H9 (cell line): ENCODE measurements around the gene NOBOX. TPM values are rescaled to one million over a fixed set of nuclear protein-coding genes. Genes with fewer than 3 reads are reported as not detected.
"Not testable (repeated sequence)": the region's sequence is repeated elsewhere in the genome, so short reads cannot be mapped to it uniquely, and the experiment has no call there.

Source experiments
- DNase-seq: peaks from one replicate; pipeline ENCODE4 v3.0.0-alpha.2; 2017
- H2AFZ ChIP-seq: one replicate; pipeline ENCODE4 v1.6.1; 2013; ENCODE audit warnings: mild to moderate bottlenecking, low read length, control low read depth, moderate library complexity
- H2AK5ac ChIP-seq: 2 replicates; pipeline ENCODE4 v1.6.1; 2013; ENCODE audit warnings: low read length, control low read depth, mixed read lengths; ENCODE audit not compliant: insufficient read length
- H2BK120ac ChIP-seq: one replicate; pipeline ENCODE4 v1.6.1; 2013; ENCODE audit warnings: low read depth, mild to moderate bottlenecking, low read length, control low read depth, inconsistent platforms; ENCODE audit not compliant: poor library complexity, severe bottlenecking
- H2BK12ac ChIP-seq: 2 replicates; pipeline ENCODE4 v1.6.1; 2013; ENCODE audit warnings: low read length, control low read depth, mixed read lengths, low read depth; ENCODE audit not compliant: insufficient read length
- H2BK15ac ChIP-seq: 2 replicates; pipeline ENCODE4 v1.6.1; 2013; ENCODE audit warnings: low read depth, low read length, control low read depth
- H2BK20ac ChIP-seq: one replicate; pipeline ENCODE4 v1.6.1; 2013; ENCODE audit warnings: low read depth, mild to moderate bottlenecking, low read length, control low read depth, inconsistent platforms; ENCODE audit not compliant: poor library complexity, severe bottlenecking
- H2BK5ac ChIP-seq: 2 replicates; pipeline ENCODE4 v1.6.1; 2013; ENCODE audit warnings: low read length, control low read depth, mixed read lengths; ENCODE audit not compliant: insufficient read length
- H3K14ac ChIP-seq: 2 replicates; pipeline ENCODE4 v1.6.1; 2013; ENCODE audit warnings: low read length, control low read depth; ENCODE audit not compliant: insufficient read depth
- H3K18ac ChIP-seq: 2 replicates; pipeline ENCODE4 v1.6.1; 2013; ENCODE audit warnings: low read depth, mild to moderate bottlenecking, mixed read lengths, low read length, control low read depth; ENCODE audit not compliant: insufficient read length
- H3K23ac ChIP-seq: 2 replicates; pipeline ENCODE4 v1.6.1; 2013; ENCODE audit warnings: low read length, control low read depth, mixed read lengths, low read depth; ENCODE audit not compliant: insufficient read length
- H3K23me2 ChIP-seq: 2 replicates; pipeline ENCODE4 v1.6.1; 2013; ENCODE audit warnings: low read depth, mild to moderate bottlenecking, mixed read lengths, low read length, control low read depth; ENCODE audit not compliant: insufficient read length, poor library complexity, severe bottlenecking
- H3K27ac ChIP-seq: 2 replicates; pipeline ENCODE4 v1.5.1; 2013; ENCODE audit warnings: low read length, control low read depth, mixed read lengths, low read depth; ENCODE audit not compliant: insufficient read length
- H3K27me3 ChIP-seq: 2 replicates; pipeline ENCODE4 v1.6.1; 2013; ENCODE audit warnings: low read length, control low read depth, inconsistent platforms; ENCODE audit not compliant: insufficient read depth
- H3K4ac ChIP-seq: 2 replicates; pipeline ENCODE4 v1.6.1; 2013; ENCODE audit warnings: low read depth, mild to moderate bottlenecking, control low read depth, inconsistent platforms, low read length, moderate library complexity
- H3K4me1 ChIP-seq: 2 replicates; pipeline ENCODE4 v1.6.1; 2013; ENCODE audit warnings: low read length, control low read depth, inconsistent platforms; ENCODE audit not compliant: insufficient read depth
- H3K4me2 ChIP-seq: 2 replicates; pipeline ENCODE4 v1.6.1; 2013; ENCODE audit warnings: low read length, control low read depth, mixed read lengths; ENCODE audit not compliant: insufficient read length, insufficient read depth
- H3K56ac ChIP-seq: 2 replicates; pipeline ENCODE4 v1.6.1; 2013; ENCODE audit warnings: low read depth, mild to moderate bottlenecking, mixed read lengths, low read length, control low read depth; ENCODE audit not compliant: insufficient read length
- H3K79me1 ChIP-seq: 2 replicates; pipeline ENCODE4 v1.6.1; 2013; ENCODE audit warnings: low read depth, mild to moderate bottlenecking, moderate library complexity, low read length, control low read depth, inconsistent platforms; ENCODE audit not compliant: insufficient read depth, poor library complexity, severe bottlenecking
- H3K79me2 ChIP-seq: 2 replicates; pipeline ENCODE4 v1.6.1; 2013; ENCODE audit warnings: low read length, control low read depth, inconsistent platforms; ENCODE audit not compliant: insufficient read depth
- H3K9ac ChIP-seq: 2 replicates; pipeline ENCODE4 v1.6.1; 2013; ENCODE audit warnings: low read length, control low read depth, mixed read lengths; ENCODE audit not compliant: insufficient read length; ENCODE audit errors: extremely low read depth
- H3K9me3 ChIP-seq: one replicate; pipeline ENCODE4 v1.6.1; 2013; ENCODE audit warnings: low read depth, low read length, inconsistent platforms; ENCODE audit not compliant: control insufficient read depth
- H3T11ph ChIP-seq: one replicate; pipeline ENCODE4 v1.6.1; 2013; ENCODE audit warnings: mild to moderate bottlenecking, low read length, control low read depth, inconsistent platforms
- H4K20me1 ChIP-seq: one replicate; pipeline ENCODE4 v1.6.1; 2013; ENCODE audit not compliant: control insufficient read depth, insufficient read length, insufficient read depth
- H4K5ac ChIP-seq: 2 replicates; pipeline ENCODE4 v1.6.1; 2013; ENCODE audit warnings: low read depth, mild to moderate bottlenecking, mixed read lengths, low read length, control low read depth; ENCODE audit not compliant: insufficient read length
- H4K8ac ChIP-seq: replicated peaks from 2 replicates; pipeline ENCODE4 v1.6.1; 2013; ENCODE audit warnings: low read length, control low read depth, mixed read lengths, low read depth; ENCODE audit not compliant: insufficient read length
- H4K91ac ChIP-seq: 2 replicates; pipeline ENCODE4 v1.6.1; 2013; ENCODE audit warnings: low read depth, mild to moderate bottlenecking, moderate library complexity, mixed read lengths, low read length, control low read depth; ENCODE audit not compliant: insufficient read length
- H3K27ac Mint-ChIP-seq, 3 experiments: 2 replicates in 2 of 3; 3 replicates in 1 of 3; pipeline ENCODE4 v1.8.0; 2020 to 2021; ENCODE audit warnings: mixed read lengths in 3 of 3, mild to moderate bottlenecking in 1 of 3, moderate library complexity in 1 of 3
- H3K27me3 Mint-ChIP-seq: 2 replicates; pipeline ENCODE4 v1.8.0; 2021; ENCODE audit warnings: low read depth, mild to moderate bottlenecking, moderate library complexity, mixed read lengths
- H3K36me3 Mint-ChIP-seq, 3 experiments: 2 replicates in 2 of 3; 3 replicates in 1 of 3; pipeline ENCODE4 v1.8.0; 2020 to 2021; ENCODE audit warnings: low read depth in 3 of 3, mixed read lengths in 3 of 3; ENCODE audit not compliant: insufficient read depth in 1 of 3
- H3K4me1 Mint-ChIP-seq, 2 experiments: 2 replicates each; pipeline ENCODE4 v1.8.0; 2020; ENCODE audit warnings: mixed read lengths in 2 of 2
- H3K4me3 Mint-ChIP-seq, 2 experiments: 2 replicates in 1 of 2; 3 replicates in 1 of 2; pipeline ENCODE4 v1.8.0; 2020 to 2021; ENCODE audit warnings: mild to moderate bottlenecking in 2 of 2, mixed read lengths in 2 of 2, moderate library complexity in 1 of 2
- H3K9me3 Mint-ChIP-seq, 2 experiments: 2 replicates in 1 of 2; 3 replicates in 1 of 2; pipeline ENCODE4 v1.8.0; 2020; ENCODE audit warnings: mild to moderate bottlenecking in 2 of 2, mixed read lengths in 2 of 2, moderate library complexity in 1 of 2
- WGBS: extraction: QIAGEN DNeasy Blood & Tissue Kit; methylation state at CpG from one replicate; pipeline ENCODE4 v1.1.7; 2013; ENCODE audit warnings: missing lambda C conversion rate, low lambda C conversion rate, mixed read lengths; ENCODE audit not compliant: insufficient read length; ENCODE audit errors: extremely low coverage; 5-methylcytosine and 5-hydroxymethylcytosine counted together
- total RNA-seq: library from RNA; stranded (reverse); gene quantifications from 2 replicates; pipeline ENCODE4 v1.2.1, GENCODE V29; 2021

Gene NOBOX
- total RNA-seq, 1 experiment from 2014 or later: not detected

- not testable (repeated sequence) for H3K4ac ChIP-seq
Observed at GRCh38 chr7:144362061-144362460, 41.4 kb downstream of the NOBOX start.

DNA sequence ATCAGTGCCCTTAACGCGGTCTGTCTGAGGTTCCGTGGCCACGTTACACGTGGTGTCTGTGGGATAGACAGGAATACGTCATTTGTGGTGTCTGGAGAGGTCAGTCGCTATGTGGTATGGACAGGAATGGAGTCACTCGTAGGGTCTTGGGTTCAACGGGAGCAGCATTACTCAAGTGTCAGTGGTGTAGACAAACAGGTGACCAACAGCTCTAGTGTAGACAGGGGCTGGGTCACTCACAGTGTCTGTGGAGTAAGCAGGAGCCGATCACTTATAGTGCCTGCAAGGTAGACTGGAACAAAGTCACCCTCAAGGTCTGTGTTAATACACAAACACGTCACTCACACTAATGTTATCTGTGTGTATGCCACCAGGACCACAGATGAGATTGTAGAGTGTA lies 46.6 kb downstream of the NOBOX start:
- H2AFZ ChIP-seq, H3K18ac ChIP-seq, H2AK5ac ChIP-seq, H3K27ac ChIP-seq, H3K79me2 ChIP-seq, H3K27ac Mint-ChIP-seq, H3K23ac ChIP-seq, H2BK20ac ChIP-seq, H3K9me3 ChIP-seq, H4K5ac ChIP-seq, H3K27me3 ChIP-seq, H3K4me3 Mint-ChIP-seq, H3K79me1 ChIP-seq, H4K91ac ChIP-seq, H3K27me3 Mint-ChIP-seq, H3K4ac ChIP-seq, H2BK5ac ChIP-seq, DNase-seq, H3K9me3 Mint-ChIP-seq, H2BK120ac ChIP-seq, H3K14ac ChIP-seq, H3K9ac ChIP-seq, H3K23me2 ChIP-seq, H2BK12ac ChIP-seq, H3K4me1 ChIP-seq, H2BK15ac ChIP-seq, H3T11ph ChIP-seq, H3K36me3 Mint-ChIP-seq, H3K56ac ChIP-seq, H4K8ac ChIP-seq, H3K4me2 ChIP-seq, H4K20me1 ChIP-seq: not testable (repeated sequence)
- H3K4me1 Mint-ChIP-seq: peaks cover 6 to 10% of the 10 kb centered on the region in 2 experiments
- WGBS: no CpG with 5 or more reads among the region's 11 CpGs

More at GRCh38 chr7:144362061-144362460, 41.4 kb downstream of the NOBOX start:
- not testable (repeated sequence) for H3K9me3 ChIP-seq, H3K4me1 ChIP-seq, H4K91ac ChIP-seq, H3K4me2 ChIP-seq, H4K20me1 ChIP-seq, H3K18ac ChIP-seq, H4K8ac ChIP-seq, H3K36me3 Mint-ChIP-seq, H4K5ac ChIP-seq, H3K9ac ChIP-seq, H3K79me2 ChIP-seq, H2BK120ac ChIP-seq, H2BK15ac ChIP-seq, H2BK12ac ChIP-seq, H3K23ac ChIP-seq, H3K4me3 Mint-ChIP-seq, H2BK5ac ChIP-seq, H3K27ac ChIP-seq, DNase-seq, H3K27me3 Mint-ChIP-seq, H2BK20ac ChIP-seq, H3K79me1 ChIP-seq, H3K23me2 ChIP-seq, H3K9me3 Mint-ChIP-seq, H3K27me3 ChIP-seq, H2AFZ ChIP-seq, H3K4me1 Mint-ChIP-seq, H3K14ac ChIP-seq, H3K27ac Mint-ChIP-seq, H3T11ph ChIP-seq, H3K56ac ChIP-seq, H2AK5ac ChIP-seq
- WGBS: no CpG with 5 or more reads among the region's 3 CpGs
